Measurements from ENCODE around the gene HINFP.
"Not testable (repeated sequence)": the region's sequence is repeated elsewhere in the genome, so short reads cannot be mapped to it uniquely, and the experiment has no call there.

Gene HINFP

GRCh38 chr11:119155733-119156492, 34.5 kb downstream of the HINFP start:
- no peak for DNase-seq (ENCODE audit: low spot score)

GRCh38 chr11:119156496-119156895, 35.1 kb downstream of the HINFP start:
- no peak for DNase-seq (ENCODE audit: low spot score)

- no peak for DNase-seq (ENCODE audit: low spot score)
These were observed 35.7 kb downstream of the HINFP start for GRCh38 chr11:119157063-119157462.

GRCh38 chr11:119158467-119158866, 37.1 kb downstream of the HINFP start:
- no peak for DNase-seq (ENCODE audit: low spot score)

- no peak for DNase-seq (ENCODE audit: low spot score)
These were observed 38.8 kb downstream of the HINFP start for GRCh38 chr11:119160151-119160550.

GRCh38 chr11:119161871-119162270, 40.5 kb downstream of the HINFP start:
- no peak for DNase-seq (ENCODE audit: low spot score)

- DNase-seq (ENCODE audit: low spot score), result peak; percentile 70
These were observed 45.1 kb downstream of the HINFP start for GRCh38 chr11:119166368-119167076.

GRCh38 chr11:119167077-119167458, 45.7 kb downstream of the HINFP start:
- not testable (repeated sequence) for DNase-seq (ENCODE audit: low spot score)

GRCh38 chr11:119167933-119168332, 46.6 kb downstream of the HINFP start:
- DNase-seq (ENCODE audit: low spot score), result no peak

- peak; percentile 75 for DNase-seq (ENCODE audit: low spot score)
These were observed 47.3 kb downstream of the HINFP start, which contains the start of gene NLRX1 for GRCh38 chr11:119168471-119169281. TSS of gene NLRX1 (plus strand) at chr11:119168725. CDS start at chr11:119171404, 2,679 bp downstream.

- no peak for DNase-seq (ENCODE audit: low spot score)
These were observed 47.9 kb downstream of the HINFP start for GRCh38 chr11:119169282-119169719.

- no peak for DNase-seq (ENCODE audit: low spot score)
These were observed 51.1 kb downstream of the HINFP start for GRCh38 chr11:119172513-119172912.

- no peak for DNase-seq (ENCODE audit: low spot score)
These were observed 52.1 kb downstream of the HINFP start for GRCh38 chr11:119173453-119173852.

GRCh38 chr11:119175493-119176077, 54.2 kb downstream of the HINFP start:
- DNase-seq (ENCODE audit: low spot score), result peak; percentile 36

GRCh38 chr11:119178166-119178680, 56.8 kb downstream of the HINFP start:
- DNase-seq (ENCODE audit: low spot score), result peak; percentile 37

- DNase-seq (ENCODE audit: low spot score), result no peak
These were observed 58.0 kb downstream of the HINFP start for GRCh38 chr11:119179342-119179741.

GRCh38 chr11:119179983-119180382, 58.6 kb downstream of the HINFP start:
- DNase-seq (ENCODE audit: low spot score), result no peak

- DNase-seq (ENCODE audit: low spot score), result no peak
These were observed 59.6 kb downstream of the HINFP start for GRCh38 chr11:119180729-119181676.

GRCh38 chr11:119181677-119182412, 60.5 kb downstream of the HINFP start:
- DNase-seq (ENCODE audit: low spot score), result no peak

GRCh38 chr11:119184399-119184798, 63.0 kb downstream of the HINFP start:
- DNase-seq (ENCODE audit: low spot score), result not testable (repeated sequence)

Measured in kidney capillary endothelial cell (primary cell).